Activated naive CD4-positive, alpha-beta T cell treated with anti-CD3 and anti-CD28 coated beads, Interleukin-2, amount 50 U/mL, for 72 hours (primary cell): Measurements from ENCODE around the gene ZNF438. TPM values are rescaled to one million over a fixed set of nuclear protein-coding genes. Genes with fewer than 3 reads are reported as not detected.
A peak's percentile ranks its signal among the peaks of the same experiment; 100 is the strongest.

Experiments
- ATAC-seq, 2 donors: fragments of 150-1000 bp; cut with Tn5 transposase; 2 replicates each; pipeline ENCODE4 v1.10.0; 2021; ENCODE audit warnings: mild to moderate bottlenecking in 2 of 2, moderate library complexity in 2 of 2
- DNase-seq, 2 donors: peaks; one replicate each; pipeline ENCODE4 v3.0.0; 2021 to 2022; ENCODE audit warnings: low spot score in 2 of 2
- H3K27ac Mint-ChIP-seq, 2 donors: one replicate each; pipeline ENCODE4 v1.8.0; 2022; ENCODE audit warnings: mild to moderate bottlenecking in 2 of 2, mixed read lengths in 2 of 2
- H3K36me3 Mint-ChIP-seq, 2 donors: one replicate each; pipeline ENCODE4 v1.8.0; 2022; ENCODE audit warnings: mixed read lengths in 2 of 2
- H3K9me3 Mint-ChIP-seq, 2 donors: one replicate each; pipeline ENCODE4 v1.8.0; 2022; ENCODE audit warnings: mixed read lengths in 2 of 2
- total RNA-seq, 2 donors: library from RNA; stranded (reverse); gene quantifications; one replicate each; pipeline ENCODE4 v1.2.3, GENCODE V29; 2022

Gene ZNF438
- total RNA-seq, 2 donors from 2014 or later: 3.7 to 4.2 TPM

DNA sequence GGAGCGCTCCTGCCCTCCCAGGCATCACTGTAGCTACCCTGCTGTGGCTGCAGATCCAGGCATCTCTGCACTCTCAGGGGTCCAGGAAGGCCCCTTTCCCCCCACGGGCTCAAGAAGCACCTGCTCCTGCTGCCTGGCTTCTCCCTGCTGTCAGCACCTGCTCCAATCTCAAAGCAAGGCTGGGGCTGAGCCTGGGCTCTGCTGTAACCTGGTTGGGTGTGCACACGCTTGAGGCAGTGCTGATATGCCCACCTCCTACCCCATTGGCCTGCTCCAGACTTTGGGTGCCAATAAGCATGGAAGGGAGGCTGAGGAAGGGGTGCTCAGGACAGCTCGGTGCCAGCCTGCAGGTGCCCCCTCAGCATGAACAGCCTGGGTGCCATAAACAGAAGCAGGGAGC lies 185.0 kb downstream of the ZNF438 start:
- Mint-ChIP-seq H3K27ac (no peak overlapping the region), H3K36me3 (no peaks in the 10 kb centered on the region), H3K9me3 (no peaks in the 10 kb centered on the region)
- DNase-seq: no peak
- ATAC-seq: no peak

DNA sequence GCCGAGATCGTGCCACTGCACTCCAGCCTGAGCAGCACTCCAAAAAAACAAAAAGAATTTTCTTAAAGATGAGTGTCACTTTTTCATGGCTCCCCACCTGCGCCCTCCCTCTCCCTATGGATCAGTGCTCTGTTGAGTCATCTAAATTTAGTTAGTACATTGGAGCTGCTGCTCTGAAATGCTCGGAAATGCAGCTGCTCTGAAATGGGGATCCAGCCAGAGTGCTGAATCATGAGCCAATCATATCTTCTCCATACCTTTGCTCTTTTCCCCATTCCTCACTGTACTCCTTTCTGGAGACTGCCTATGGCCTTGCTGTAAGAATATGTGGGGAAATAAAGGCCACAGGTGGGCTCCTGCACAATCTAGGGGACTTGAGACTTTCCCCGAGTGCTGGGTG lies 188.8 kb downstream of the ZNF438 start:
- ATAC-seq: no peak
- no peaks in the 10 kb centered on the region for H3K36me3 Mint-ChIP-seq
- no peak overlapping the region for H3K27ac Mint-ChIP-seq

DNA sequence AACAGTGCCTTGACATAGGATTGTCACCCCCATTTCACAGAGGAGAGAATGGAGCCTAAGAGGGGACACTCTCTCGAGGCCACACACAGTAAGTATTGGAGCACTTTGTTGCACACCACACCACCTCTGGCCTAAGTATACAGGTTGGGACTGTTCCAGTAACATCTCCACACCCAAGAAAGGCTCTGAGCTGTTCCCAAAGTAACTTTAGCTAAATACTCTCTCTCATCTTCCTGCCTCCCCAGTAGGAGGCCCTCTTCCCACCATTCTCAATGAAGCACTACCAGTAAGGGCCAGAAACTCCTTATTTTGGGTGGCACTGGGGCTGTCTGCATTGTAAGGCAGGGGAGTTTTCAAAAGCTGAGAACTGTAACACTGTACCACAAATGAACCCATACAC lies 189.5 kb downstream of the ZNF438 start:
- Mint-ChIP-seq H3K27ac (no peak overlapping the region), H3K36me3 (no peaks in the 10 kb centered on the region), H3K9me3 (no peaks in the 10 kb centered on the region)
- no peak for ATAC-seq
- DNase-seq: no peak

More for the DNA sequence above, 188.8 kb downstream of the ZNF438 start:
- H3K9me3 Mint-ChIP-seq: no peaks in the 10 kb centered on the region
- DNase-seq: no peak

DNA sequence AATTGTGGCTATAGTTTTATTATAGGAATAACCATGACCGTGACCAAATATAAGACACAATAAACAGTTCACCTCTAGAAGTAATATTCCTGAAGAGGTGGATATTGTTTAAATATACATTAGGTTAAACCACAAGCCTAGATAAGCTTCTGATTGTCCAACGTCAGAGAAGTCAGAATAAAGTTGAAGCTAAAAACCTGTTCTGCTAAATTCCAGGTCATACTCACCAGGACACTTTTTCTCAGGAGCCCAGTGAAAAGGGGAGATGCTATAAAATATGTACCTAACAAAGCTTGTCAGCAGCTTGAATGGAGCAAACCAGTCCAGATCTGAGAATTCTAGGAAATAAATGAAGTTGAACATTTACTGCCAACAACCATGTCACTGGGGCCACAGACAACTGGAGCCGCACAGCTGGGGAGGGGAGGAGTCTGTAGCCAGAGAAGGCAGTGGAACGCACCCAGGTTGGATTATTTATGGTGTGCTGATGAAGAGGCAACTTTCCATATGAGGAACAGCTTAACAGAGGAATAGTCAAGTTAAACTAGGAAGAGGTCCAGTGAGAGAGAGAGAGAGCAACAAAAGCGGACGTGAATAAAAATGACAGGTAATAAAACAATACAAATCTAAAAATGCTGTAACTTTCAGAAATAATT lies 191.1 kb downstream of the ZNF438 start:
- H3K27ac Mint-ChIP-seq: no peak overlapping the region
- DNase-seq (no peak), ATAC-seq (no peak)
- no peaks in the 10 kb centered on the region for H3K36me3 Mint-ChIP-seq
- no peaks in the 10 kb centered on the region for H3K9me3 Mint-ChIP-seq

DNA sequence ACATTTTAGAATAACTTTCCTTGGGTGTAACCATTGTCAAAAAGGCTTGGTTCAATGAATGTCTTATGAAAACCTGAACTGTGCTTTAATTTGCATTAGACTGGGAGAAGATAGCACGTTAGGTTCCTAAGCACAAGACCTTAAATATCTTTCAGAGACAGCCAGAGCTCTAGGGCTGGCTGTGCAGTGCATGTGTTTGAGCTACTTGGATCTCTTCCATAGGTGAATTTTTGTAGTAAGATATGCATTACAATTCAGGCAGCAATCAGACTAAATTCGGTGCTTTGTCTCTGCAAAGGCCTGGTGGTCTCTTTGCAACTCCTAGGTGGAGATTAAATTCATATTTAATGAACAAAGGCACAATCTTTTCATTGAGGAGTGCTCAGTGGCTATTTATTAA lies 192.0 kb downstream of the ZNF438 start:
- no peak for ATAC-seq
- no peak overlapping the region for H3K27ac Mint-ChIP-seq
- H3K9me3 Mint-ChIP-seq: no peaks in the 10 kb centered on the region
- no peak for DNase-seq
- H3K36me3 Mint-ChIP-seq: no peaks in the 10 kb centered on the region

DNA sequence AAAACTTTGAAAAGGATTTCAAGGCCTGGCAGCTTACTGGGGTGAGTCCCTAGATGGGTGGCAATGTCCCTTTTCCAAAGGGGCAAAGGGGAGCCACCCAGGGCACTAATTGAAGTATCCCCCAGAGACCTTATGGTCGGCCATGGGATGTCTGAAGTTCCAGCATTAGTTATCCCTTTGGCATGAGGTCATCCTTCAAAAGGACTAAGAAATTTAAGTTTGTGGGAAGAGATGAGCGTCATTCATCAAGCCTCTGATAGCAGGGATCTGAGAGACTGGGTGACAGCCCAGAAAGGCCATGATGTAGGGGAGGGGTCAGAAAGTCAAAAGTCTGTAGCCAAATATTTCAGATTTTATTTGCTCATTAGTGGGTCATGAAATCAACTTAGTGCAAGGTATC lies 195.3 kb downstream of the ZNF438 start:
- DNase-seq (no peak), ATAC-seq (no peak)
- Mint-ChIP-seq H3K27ac (no peak overlapping the region), H3K9me3 (no peaks in the 10 kb centered on the region), H3K36me3 (no peaks in the 10 kb centered on the region)

DNA sequence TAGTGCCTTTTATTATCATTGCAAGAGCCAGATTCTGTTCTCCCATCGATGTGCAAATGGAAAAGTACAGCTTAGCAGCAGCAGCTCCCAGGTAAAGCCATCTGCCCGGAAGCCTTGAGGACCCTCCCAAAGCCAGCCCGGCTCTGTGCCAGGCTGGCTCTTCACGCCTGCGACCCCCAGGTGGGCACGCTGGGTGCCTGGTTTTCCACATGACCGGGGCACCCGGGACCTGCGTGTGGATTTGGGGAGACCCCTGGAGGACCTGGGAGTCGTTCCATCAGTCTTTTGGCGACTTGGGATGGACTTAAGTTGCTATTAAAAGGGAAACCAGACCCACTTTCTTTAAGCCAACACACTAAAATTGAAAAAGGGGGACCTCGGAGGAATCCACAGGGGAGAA lies 196.5 kb downstream of the ZNF438 start:
- ATAC-seq (no peak), DNase-seq (no peak)
- Mint-ChIP-seq H3K27ac (no peak overlapping the region), H3K9me3 (no peaks in the 10 kb centered on the region), H3K36me3 (no peaks in the 10 kb centered on the region)

DNA sequence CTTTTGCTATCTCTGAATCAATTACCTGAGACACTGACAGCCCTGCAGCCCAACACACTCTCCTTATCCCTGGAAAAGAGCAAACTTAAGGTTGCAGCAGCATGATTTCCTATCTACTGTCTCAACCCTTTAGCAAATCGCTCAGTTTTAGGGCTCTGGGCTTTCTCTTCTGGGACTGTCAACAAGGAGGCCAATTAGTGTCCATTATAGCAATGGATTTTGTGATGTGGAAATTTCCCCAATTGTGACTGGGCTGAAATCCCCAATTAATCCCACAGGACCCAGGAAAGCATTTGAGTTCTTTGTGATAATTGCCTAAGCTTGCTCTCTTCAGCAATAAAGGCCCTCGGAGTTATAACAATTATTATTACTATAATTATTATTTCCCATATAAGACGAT lies 197.0 kb downstream of the ZNF438 start:
- no peak for DNase-seq
- ATAC-seq: no peak
- Mint-ChIP-seq H3K27ac (no peak overlapping the region), H3K36me3 (no peaks in the 10 kb centered on the region), H3K9me3 (no peaks in the 10 kb centered on the region)

DNA sequence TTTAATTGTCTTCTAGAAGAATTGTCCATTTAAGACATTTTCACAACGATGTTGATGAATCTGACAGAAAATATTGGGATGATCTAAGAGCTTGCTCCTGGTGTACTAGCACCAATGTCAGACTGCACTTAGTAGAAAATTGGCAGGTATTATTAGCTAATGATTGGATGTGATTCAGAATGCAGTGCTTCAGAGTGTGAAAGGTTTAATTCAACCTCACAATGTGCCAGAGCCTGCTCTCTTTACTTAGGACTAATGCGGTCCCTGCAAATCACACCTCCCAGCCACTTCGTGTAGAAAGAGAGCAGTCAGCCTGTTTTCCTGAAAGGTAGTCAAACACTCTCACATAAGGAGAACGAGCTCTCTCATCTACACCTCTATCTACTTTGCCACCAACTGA lies 197.5 kb downstream of the ZNF438 start:
- Mint-ChIP-seq H3K27ac (no peak overlapping the region), H3K36me3 (no peaks in the 10 kb centered on the region), H3K9me3 (no peaks in the 10 kb centered on the region)
- ATAC-seq (no peak), DNase-seq (no peak)

DNA sequence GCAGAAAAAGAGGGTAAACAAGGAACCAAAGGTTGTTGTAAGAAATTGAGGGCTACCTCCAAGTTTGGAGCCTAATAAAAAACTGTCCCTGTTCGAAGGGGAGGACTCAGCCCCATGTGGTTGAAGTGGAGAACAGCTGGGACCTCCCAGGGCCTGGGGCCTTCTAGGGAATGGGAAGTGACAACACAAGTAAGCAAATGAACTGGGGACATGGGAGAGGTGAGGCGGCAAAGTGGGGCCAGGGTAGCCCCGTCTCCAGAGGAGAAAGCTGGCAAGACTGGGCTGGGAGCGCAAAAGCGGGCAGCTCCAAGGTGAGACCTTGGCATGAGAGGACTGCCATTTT lies 198.1 kb downstream of the ZNF438 start:
- ATAC-seq (no peak), DNase-seq (no peak)
- Mint-ChIP-seq H3K36me3 (no peaks in the 10 kb centered on the region), H3K27ac (no peak overlapping the region), H3K9me3 (no peaks in the 10 kb centered on the region)

DNA sequence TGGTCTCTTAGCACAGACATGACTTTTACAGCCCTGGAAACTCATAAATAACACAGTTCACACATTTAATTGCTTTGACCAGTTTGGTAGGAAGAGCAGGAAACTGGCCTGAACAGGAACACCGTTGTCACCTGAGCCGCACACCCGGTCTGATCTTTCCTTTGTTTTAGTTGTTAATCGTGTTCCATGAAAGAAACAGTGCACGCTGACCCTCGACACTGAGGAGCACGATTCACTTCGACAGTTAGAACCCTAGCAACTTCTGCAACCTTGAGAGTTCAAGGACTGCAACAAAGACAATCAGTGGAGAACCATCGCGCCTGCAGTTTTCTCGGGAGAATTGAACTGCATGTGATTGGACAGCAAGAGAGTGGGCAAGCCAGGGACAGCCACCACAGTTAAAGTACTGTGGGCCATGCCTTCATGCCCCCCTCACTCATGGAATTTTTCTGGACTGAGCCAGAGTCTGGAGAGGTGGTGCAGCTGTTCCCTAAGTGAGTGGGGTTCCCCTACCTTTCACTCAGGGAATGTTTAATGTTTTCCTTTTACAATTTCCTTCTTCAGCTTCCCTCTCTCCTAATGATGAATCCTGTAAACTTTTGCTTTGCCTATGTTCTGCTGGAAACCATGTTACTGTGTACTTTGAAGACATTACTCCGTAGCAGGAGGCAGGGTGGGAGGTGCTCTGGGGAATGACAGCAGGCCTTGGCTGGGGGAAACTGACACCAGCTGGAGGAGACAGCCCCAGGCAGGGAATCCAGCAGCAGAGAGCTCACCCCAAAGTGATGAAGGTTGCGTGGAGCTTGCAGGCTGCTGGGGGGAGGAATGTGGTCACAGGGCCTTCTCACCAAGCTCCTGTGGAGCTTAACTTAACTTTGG lies 198.7 kb downstream of the ZNF438 start:
- H3K27ac Mint-ChIP-seq: peak overlapping the region in 1 of 2 donors; percentile 36

DNA sequence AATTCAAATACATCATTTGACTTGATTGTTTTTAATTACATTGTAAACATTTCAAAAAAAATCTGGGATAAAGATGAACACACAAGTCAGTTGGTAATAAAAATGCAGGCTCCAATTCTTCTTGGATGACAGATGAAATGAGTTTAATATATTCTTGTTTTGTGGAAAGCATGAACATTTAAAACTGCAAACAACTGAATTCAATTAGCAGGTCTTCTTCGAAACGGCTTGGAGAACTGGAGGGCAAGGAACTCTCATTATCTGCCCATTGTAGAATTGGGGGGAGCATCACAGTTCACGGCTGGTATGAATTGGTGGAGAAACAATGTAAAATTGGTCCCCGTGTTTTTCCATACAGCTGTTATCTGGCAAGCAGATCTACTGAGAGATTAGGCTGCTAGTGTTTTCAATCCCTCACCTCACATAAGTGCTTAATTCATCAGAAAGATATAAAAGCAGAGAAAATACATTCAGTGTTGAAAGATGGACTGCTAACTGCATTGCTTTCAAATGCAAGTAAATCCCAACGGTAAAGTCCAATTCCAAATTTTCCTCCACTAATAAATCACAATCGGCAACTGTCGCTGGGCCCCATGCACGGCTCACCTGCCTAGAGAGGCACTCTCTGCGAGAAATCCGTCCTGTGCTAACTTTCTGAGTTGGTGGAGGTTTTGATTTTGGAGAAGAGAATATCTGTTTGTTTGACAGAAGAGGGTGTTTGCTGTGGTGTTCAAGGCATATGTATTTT lies 199.5 kb downstream of the ZNF438 start:
- no peaks in the 10 kb centered on the region for H3K9me3 Mint-ChIP-seq
- no peak overlapping the region for H3K27ac Mint-ChIP-seq
- DNase-seq (no peak), ATAC-seq (no peak)
- H3K36me3 Mint-ChIP-seq: no peaks in the 10 kb centered on the region

More for the DNA sequence above, 198.7 kb downstream of the ZNF438 start:
- Mint-ChIP-seq H3K36me3 (no peaks in the 10 kb centered on the region), H3K9me3 (no peaks in the 10 kb centered on the region)
- no peak for ATAC-seq
- DNase-seq: no peak

DNA sequence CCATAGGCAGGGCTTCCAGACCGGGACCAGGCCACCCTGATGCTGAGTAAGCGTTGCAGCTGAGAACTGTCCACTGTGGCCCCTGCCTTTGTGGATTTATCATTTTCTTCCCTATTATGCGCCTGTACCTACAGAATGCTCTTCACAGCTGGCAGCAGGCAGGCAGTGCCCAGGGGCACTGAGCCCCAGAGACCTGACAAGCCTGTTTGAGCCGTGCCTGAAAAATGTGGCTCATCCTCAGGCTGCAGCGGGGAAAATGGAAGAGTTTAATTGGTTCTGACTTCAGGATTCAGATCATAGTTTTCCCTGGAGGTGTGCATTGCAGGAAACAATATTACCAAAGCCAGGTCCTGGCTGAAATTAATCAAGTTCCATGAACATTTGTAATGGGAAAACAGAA lies 200.2 kb downstream of the ZNF438 start:
- no peak for DNase-seq
- no peak for ATAC-seq
- Mint-ChIP-seq H3K27ac (peak overlapping the region; percentile 7 to 24), H3K9me3 (no peaks in the 10 kb centered on the region), H3K36me3 (no peaks in the 10 kb centered on the region)

DNA sequence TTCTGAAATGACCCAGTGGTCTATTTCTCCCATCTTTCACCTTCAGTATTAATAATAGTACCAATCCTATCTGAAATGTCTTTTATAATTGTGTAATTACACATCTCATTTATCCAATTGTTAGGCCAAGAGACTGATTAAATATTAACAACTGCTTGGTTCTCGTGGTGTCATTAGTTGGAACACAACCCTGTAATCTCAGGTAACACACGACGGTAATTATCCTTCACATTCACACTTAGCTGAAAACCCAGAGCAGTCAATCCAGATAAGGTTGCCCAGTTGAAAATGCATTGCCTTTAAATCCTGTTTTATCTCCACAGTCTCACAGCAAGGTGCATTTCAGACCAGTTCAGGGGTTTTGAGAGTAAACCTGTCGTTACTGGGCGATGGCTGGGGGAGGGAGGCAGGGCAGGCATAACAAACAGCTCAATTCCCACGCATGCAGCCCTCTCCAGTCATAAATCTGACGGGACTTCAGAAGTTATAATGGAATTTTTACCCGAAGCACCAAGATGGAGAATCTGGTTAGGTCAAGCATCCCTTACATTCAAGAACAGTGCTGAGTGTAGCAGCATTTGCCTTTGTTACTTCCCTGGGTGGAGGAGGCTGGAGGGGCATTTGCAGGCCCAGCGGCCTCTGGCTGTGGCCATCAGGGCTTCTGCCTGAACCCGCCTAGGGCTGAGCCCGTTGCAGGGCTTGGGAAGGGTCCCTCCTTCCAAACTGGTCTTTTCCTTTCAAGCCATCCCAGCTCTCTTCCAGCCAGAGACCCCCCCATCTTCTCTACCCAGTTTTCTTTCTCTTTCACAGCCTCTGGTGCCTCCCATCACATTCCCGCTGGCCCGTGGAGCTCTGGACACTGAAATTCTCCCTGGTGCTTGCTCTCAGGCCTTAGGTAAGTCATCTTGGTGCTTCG lies 201.1 kb downstream of the ZNF438 start:
- ATAC-seq (no peak), DNase-seq (no peak)
- peaks cover 2 to 3% of the 10 kb centered on the region in 2 donors for H3K9me3 Mint-ChIP-seq
- H3K27ac Mint-ChIP-seq: peak overlapping the region in 1 of 2 donors; percentile 24
- H3K36me3 Mint-ChIP-seq: no peaks in the 10 kb centered on the region

DNA sequence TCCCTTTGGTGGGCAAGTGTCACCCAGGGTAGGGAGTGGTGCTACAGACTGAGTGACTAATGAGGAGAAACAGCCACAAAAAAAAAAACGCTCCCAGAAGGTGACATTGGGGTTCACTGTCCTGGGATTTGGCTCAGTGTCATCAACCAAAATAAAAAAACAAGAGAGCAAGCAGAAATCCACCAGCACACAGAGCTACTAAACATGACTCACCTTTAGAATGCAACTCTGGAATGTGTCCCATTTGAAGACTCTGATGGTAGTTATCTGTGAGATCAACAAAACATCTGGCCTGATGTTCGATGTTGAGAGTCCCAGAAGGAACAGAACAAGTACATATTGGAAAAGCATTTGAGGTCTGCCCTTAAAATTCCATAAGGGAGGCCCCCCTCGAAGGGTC lies 201.8 kb downstream of the ZNF438 start:
- DNase-seq (no peak), ATAC-seq (no peak)

DNA sequence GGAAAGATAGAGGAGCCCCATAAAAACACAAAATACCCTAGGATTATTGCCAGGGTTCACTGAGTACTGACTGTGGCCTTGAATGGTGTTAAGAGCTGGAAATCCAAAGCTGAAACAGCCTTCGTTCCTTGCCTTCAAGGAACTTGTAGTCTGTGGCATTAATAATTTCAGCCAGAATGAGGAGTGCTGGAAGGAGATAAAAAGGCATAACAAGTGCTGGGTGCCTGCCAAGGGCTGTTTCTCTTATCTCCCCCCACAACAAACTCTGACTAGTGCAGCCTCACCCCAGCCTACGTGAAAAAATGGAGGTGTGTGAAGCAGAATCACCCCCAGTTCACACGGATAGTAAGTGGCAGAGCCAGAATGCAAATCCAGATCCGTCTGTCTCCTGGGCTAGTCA lies 203.0 kb downstream of the ZNF438 start:
- no peak overlapping the region for H3K27ac Mint-ChIP-seq

More for the DNA sequence above, 201.8 kb downstream of the ZNF438 start:
- Mint-ChIP-seq H3K27ac (no peak overlapping the region), H3K9me3 (peaks cover 5 to 6% of the 10 kb centered on the region in 2 donors), H3K36me3 (no peaks in the 10 kb centered on the region)

More for the DNA sequence above, 203.0 kb downstream of the ZNF438 start:
- peaks cover 5 to 6% of the 10 kb centered on the region in 2 donors for H3K9me3 Mint-ChIP-seq
- DNase-seq: no peak
- no peak for ATAC-seq
- H3K36me3 Mint-ChIP-seq: no peaks in the 10 kb centered on the region
